ENCODE results near the gene SECTM1. TPM values are rescaled to one million over a fixed set of nuclear protein-coding genes. Genes with fewer than 3 reads are reported as not detected.
A peak's percentile ranks its signal among the peaks of the same experiment; 100 is the strongest.

The SECTM1 gene
- total and polyA plus RNA-seq, 9 of the 15 experiments (the other 6 are each of a cell fraction or from before 2014, with no cell fraction given): 0.11 to 0.46 (median 0.18) TPM; not detected in 6

DNA sequence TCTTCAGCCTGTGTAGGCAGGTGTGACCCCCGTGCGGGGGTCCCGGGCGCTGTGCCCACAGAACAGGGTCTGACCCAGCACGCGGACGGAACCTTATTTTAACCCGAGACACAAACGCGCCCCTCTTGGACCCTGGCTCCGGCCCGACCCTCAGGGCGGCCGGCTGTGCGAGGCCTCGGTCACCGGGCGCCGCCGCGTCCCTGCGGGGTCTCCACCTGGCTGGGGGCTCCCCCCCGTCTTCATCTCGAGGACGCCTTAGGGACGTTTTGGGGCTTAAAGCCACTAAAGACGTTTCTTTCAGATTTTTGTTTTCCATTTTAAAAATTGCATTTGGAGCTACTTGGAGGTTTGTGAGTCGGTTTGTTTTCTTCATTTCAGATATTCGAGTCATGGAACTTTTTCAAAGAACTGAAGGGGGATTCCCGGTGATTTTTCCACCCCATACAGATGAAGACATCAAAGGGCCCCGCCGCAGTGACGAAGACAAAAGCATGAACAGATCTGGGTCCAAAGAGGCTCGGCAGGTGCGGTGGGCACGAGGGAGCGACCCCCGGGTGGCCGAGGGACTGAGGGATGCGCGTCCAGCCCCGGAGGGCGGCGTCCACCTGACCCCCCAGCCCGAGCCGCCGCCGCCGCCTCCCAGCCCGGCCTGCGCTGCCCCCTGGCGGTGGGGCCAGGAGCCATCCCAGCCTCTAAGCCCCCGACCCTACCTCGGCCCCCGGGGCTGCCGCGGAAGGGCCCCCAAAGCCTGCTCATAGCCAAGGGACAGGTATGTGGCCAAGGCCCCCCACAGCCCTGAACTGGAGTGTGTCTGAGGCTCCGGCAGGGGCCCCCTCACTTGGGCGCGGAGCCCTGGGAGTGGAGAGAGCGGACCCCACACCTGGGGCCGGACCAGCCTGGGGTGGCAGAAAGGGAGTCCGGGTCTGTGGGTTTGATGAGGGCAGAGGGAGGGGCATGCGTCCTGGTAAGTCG, 12.3 kb downstream of the SECTM1 start (continued):
- TF ChIP-seq, protein P1, sequence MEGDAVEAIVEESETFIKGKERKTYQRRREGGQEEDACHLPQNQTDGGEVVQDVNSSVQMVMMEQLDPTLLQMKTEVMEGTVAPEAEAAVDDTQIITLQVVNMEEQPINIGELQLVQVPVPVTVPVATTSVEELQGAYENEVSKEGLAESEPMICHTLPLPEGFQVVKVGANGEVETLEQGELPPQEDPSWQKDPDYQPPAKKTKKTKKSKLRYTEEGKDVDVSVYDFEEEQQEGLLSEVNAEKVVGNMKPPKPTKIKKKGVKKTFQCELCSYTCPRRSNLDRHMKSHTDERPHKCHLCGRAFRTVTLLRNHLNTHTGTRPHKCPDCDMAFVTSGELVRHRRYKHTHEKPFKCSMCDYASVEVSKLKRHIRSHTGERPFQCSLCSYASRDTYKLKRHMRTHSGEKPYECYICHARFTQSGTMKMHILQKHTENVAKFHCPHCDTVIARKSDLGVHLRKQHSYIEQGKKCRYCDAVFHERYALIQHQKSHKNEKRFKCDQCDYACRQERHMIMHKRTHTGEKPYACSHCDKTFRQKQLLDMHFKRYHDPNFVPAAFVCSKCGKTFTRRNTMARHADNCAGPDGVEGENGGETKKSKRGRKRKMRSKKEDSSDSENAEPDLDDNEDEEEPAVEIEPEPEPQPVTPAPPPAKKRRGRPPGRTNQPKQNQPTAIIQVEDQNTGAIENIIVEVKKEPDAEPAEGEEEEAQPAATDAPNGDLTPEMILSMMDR (IDR thresholded peaks at IDR 0.05 in 2 of 3, conservative IDR thresholded peaks at IDR 0.05 in 1 of 3; ENCODE audit: insufficient read depth in 2 of 3, low read depth in 1 of 3, low read length in 3 of 3): peak; percentile 65 to 87 (median 77)
- TF ChIP-seq SMAD3 (CRISPR knock-in tag; conservative IDR thresholded peaks at IDR 0.05) (no peak), MAZ (CRISPR knock-in tag; conservative IDR thresholded peaks at IDR 0.05 in 1 of 2, IDR thresholded peaks at IDR 0.05 in 1 of 2) (peak; percentile 71 to 77), NCOR1 (IDR thresholded peaks at IDR 0.05) (no peak), SMAD4 (CRISPR knock-in tag; conservative IDR thresholded peaks at IDR 0.05) (peak; percentile 41; the same call in 1 of the 2 replicates), TFAP4 (CRISPR knock-in tag; IDR thresholded peaks at IDR 0.05; ENCODE audit: borderline replicate concordance) (peak; percentile 21; the same call in 1 of the 2 replicates), FIP1L1 (IDR thresholded peaks at IDR 0.05; ENCODE audit: low read depth, low read length, poor library complexity, severe bottlenecking) (no peak), CHCHD3 (CRISPR knock-in tag; IDR thresholded peaks at IDR 0.05) (no peak), HDAC6 (IDR thresholded peaks at IDR 0.05; ENCODE audit: low read depth, low read length) (no peak), NR3C1 (CRISPR knock-in tag; IDR thresholded peaks at IDR 0.05) (no peak), RBM34 (IDR thresholded peaks at IDR 0.05; ENCODE audit: borderline replicate concordance, insufficient read depth, low read length) (no peak), ZNF395 (CRISPR knock-in tag; IDR thresholded peaks at IDR 0.05) (no peak), SMC3 (conservative IDR thresholded peaks at IDR 0.05; ENCODE audit: insufficient read depth, low read depth, low read length) (peak; percentile 78), RB1 (IDR thresholded peaks at IDR 0.05; ENCODE audit: low read depth) (peak; percentile 81)
